Fibroblast of skin of right biceps (primary cell): ENCODE results near the gene NCOA1.
"Not testable (repeated sequence)": the region's sequence is repeated elsewhere in the genome, so short reads cannot be mapped to it uniquely, and the experiment has no call there.

Source experiments
- DNase-seq: peaks from one replicate; pipeline ENCODE4 v3.0.0-alpha.2; 2013

The NCOA1 gene

DNA sequence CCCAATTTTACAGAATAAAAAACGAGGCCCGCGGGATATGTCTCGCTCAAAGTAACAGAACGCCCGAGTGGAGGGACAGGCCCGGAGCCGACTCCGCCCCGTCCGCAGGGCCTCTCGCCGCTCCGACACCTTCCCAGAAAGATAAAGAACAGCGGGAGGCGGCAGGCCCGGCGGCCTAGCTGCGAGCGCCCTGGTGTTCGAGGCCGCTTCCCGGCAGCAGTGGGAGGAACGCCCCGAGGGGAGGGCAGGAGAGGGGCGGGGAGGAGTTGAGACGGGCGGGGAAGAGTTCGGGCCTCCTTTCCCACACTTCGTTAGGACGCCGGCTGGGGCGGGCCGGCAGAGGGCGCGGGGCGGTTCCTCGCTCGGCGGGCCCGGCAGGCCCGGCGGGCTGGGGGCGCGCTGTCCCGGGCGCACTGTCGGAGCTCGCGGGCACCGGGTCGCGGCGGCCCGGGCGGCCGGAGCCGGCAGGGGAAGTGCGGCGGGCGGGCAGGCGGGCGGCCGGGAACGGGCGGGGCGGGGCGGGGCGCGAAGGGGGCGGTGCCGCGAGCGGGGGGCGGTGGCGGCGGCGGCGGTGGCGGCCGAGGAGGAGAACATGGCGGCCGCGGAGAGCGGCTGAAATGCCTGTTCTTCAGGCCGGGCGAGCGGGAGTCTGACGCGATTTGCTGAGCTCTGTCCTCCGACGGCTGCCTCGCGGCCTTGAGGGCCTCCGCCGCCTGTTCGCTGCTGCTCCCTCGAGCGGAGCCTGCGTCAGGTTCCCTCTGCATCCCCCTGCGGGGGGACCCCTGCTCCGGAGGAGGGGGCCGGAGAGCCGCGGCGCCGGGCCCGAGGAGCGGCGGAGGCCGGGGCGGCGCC is at the start of gene NCOA1:
NCOA1 (plus strand) TSS at position 565 of the 852 bp plus-strand sequence. CDS start 167,424 bp downstream, outside the sequence.
- DNase-seq: peak; percentile 91

DNA sequence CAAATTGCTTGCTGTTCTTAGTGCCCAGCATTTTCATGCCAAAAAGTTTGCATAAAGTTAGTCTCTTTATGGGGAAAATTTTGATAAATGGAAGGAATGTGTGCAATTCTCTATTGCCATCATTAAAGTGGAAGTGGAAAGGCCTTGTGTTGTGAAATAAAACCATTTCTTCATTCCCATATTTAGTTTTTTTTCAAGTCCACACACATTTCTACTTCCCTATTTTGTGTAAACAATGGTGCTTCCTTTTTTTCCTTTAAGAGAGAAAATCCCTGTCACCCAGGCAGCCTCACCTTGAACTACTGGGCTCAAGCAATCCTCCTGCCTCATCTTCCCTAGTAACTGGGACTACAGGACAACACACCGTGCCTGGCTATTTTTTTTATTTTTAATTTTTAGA is 42.3 kb upstream of the NCOA1 start:
- DNase-seq: no peak

DNA sequence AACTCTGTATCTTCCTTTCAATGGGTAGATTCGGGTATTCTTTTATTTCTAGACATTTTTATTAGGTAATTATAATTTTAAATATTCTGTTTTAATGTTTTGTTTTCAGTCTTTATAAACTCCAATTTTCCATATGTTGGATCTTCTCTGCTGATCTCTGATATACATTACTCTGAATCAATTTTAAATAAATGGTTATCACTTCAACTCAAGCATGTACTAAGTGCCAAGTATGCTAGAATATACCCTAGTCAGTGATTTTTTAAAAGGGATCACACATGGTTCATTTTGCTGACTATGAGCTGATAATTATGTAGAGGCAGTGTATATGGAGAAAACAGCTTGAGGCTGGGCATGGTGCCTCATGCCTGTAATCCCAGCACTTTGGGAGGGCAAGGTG is 41.7 kb upstream of the NCOA1 start:
- no peak for DNase-seq

DNA sequence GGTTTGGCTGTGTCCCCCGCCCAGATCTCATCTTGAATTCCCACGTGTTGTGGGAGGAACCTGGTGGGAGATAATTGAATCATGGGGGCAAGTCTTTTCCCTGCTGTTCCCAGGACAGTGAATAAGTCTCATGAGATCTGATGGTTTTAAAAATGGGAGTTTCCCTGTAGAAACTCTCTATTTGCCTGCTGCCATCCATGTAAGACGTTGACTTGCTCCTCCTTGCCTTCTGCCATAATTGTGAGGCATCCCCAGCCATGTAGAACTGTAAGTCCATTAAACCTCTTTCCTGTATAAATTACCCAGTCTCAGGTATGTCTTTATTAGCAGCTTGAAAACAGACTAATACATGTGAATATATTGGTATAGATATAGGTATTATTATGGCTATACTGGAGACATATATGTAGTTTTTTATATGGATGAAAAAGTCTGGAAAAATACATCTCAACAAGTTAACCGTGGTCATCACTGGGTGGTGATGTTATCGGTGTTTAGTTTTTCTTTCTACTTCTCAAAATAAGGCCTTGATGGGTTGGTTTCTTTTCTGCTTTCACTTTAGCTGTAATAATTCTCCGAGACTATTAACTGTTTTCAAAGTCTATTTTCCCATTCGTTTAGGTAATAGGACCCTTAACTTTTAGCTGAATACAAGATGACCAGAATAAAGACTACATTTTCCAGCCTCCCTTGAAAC is 39.1 kb upstream of the NCOA1 start:
- DNase-seq: no peak

DNA sequence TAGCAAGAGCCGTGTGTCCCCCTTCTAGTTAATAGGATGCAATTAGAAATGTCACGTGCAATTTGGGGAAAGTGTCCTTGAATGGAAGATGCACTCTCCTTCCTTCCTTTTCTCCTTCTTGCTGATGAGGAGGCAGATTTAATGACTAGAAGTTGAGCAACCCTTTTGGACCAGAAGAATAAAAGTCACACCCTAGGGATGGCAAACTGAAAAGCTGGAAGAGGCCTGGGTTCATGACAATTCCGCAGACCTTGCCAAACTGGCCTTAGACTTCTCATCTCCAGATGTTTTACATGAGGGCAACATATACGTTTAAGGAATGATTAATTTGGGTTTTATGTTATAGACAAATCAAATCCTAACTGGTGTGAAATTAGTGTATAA is 38.6 kb upstream of the NCOA1 start:
- no peak for DNase-seq

DNA sequence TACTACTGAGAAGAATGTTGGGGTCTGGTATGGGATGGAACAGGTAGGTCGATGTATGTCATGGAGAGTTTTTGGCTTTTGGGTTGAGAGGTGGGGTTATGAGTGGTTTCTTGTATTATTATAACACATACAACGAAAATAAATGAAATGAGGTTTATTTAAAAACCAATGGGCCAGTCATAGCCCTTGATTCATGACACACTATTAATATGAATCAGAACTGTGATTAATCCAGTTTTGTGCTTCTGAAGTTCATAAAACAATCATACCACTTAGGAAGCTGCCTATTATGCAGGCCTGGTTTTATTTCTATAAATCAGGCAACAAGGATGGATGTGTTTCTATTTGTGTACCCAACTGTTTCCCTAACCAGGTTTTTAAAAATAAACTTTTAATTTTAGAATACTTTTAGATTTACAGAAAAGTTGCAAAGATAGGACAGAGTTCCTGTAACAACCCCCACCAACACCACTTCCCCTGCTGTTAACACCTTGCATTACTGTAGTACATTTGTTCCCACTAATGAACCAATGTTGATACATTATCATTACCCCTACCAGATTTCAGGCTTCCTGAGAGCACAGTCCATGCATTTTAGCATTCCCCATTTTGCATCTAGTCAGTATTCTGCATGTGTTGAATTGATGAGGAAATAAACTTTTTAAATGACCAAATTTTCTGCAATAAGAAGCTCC is 37.5 kb upstream of the NCOA1 start:
- DNase-seq: no peak

DNA sequence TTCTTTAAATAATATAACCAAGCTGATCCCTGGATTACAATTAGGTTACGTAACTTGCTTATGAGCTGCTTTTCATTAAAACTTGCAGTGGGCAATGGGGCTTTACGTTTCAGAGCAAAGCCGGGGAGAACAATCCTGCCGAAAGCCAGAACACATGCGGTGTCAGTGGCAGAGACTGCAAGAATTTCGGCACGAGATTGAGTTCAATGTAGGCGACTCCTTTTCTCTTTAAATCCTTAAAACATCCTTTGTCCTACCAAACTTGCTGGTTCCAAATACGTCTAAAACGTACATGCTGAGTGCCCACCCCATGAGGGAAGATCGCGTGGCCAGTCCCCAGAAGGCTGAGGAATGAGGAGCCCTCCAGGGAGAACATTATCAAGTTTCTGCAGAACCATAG is 36.8 kb upstream of the NCOA1 start:
- DNase-seq: peak; percentile 66

DNA sequence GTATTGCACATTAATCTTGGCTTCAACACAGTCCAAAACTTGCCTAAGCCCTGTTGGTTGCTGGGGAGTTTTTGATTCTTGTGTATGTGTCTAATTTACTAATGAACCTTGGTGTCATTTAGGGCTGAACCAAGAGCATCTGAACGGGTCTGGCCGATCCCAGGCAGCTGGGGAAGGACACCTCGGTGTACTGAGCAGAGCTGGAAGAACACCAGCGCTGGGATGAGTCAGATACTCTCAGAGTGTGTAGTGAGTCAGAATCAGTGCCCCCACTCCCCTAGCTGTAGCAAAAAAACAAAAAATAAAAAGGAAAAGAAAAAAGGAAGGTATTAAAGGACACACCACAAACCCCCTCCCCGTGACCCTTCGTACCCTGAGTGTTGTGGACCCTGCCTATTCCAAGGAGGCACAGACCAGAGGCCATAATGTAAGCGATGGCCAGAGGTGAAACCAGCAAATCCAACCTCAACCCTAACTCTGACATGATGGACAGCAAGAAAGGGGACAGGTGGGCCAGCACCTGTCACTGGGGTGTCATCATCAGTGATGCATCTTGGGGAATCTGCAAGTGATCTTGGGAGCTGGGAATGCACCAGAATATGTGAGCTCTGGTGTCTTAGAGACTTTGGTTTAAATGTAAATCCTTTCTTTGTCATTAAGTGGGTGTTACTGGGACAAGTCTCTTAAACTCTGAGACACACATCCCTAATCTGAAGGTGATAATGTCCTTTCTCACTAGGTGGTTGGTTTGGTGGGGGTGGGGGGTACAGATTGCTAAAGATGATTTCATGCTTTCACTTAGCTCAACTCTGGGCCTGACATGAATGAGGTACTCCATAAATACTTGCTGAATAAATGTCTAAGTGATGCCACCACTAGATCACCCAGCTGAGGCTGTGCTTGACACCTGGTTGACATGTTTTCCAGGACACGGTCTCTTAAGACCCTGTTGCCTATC is 34.2 kb upstream of the NCOA1 start:
- DNase-seq: peak; percentile 84

DNA sequence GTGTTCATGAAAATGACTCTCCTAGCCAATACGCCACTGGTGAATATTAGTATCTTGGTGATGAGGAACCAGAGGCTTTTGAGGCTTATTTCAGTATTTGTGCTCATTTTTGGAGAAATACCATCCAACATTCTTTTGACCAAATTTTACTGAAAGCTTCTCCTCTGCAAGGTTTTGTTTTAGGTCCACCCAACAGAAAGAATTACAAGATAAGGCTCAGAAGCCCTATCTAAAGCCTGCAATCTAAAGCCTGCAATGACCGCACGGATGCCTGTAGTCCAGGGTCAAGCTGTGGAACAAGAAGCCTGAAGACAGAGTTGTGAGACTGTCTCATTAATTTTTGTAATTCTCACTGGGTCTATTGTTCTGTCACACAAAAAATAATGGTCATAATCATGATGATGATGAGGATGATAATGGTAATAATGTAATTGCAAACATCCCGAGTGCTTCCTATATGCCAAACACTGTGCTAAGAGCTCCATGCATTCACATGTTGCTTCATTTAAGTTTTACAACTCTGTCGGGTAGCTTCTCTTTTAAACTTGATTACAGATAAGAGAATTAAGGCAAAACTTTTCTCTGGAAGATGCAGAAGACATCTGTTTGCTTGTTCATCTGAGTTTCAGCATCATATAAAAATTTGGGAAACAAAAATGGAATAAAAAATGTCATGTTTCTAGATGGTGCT is 33.2 kb upstream of the NCOA1 start:
- no peak for DNase-seq

DNA sequence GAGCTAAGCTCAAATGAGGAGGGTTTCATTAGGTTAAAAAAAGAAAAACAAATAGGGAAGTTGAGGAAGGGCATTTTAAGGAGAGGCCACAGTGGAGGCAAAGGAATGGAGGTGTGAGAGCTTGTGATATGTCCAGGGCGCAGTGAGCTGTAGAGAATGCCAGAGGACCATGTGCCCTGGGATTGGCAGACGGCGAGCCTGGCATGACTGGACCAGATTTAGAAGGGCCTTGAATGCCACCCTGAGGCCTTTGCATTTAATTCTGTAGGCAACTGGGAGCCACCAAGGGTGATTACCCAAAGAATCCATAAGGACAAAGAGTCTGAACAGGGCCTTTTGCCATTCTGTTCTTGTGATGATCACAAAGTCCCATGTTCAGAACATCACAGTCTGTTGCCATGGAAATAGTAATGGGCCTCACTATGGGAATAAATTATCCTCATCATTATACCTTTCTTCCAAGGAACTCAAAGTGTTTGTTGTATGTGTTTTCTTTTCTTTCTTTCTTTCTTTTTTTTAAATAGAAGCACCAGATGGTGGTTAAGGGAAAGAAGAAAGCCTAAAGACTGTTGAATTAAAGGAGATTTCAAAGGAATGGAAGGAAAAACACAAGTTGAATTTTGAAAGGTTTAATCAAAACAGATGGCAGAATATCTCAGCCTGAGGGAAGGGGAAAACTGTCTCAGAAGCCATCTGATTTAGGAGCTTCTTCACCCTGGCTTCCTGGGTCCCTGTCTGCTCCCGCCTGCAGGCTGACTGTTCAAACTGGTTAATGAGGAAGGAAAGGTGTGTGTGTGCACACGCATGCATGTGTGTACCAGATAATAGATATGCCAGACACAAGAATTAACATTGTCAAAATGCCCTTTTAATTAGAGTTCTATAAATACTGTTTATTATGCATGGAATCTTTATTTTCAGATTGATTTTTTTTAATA is 31.6 kb upstream of the NCOA1 start:
- DNase-seq: no peak

DNA sequence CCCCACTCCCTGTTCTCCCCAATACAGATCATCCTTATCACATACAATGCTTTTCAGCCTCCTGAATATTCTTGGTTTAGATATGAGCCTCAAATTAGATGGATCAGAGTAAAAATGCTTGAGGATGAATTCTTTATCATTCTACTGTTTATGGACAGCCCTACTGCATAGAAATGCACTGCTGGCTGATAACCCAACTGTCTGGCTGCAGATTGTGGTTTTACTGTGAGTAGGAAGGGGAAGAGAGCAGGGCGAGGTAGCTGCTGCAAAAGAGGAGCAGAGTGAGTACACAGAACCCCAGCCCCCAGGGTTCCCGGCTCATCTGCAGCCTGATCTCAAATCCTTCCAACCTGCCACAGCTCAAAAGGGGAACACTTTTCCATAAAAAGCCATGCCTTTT is 29.4 kb upstream of the NCOA1 start:
- DNase-seq: no peak

DNA sequence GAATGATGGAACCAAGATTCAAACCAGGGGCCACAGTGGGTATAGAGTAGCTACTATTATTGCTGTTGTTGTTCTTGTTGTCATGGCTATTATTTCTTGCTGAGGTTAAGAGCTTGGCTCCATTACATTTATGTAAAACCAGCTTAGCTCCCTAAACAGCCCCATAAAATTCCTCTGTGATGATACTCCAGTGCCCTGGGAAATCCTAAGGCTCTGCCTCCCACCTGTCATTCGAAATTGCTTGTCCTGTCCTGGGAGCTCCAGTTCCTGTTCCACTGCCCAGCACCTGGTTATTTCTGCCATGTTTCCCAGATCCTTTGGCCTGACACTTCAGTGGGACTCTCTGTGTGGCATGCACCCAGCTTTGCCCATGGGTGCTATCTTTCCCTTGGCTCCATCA is 27.8 kb upstream of the NCOA1 start:
- DNase-seq: no peak

DNA sequence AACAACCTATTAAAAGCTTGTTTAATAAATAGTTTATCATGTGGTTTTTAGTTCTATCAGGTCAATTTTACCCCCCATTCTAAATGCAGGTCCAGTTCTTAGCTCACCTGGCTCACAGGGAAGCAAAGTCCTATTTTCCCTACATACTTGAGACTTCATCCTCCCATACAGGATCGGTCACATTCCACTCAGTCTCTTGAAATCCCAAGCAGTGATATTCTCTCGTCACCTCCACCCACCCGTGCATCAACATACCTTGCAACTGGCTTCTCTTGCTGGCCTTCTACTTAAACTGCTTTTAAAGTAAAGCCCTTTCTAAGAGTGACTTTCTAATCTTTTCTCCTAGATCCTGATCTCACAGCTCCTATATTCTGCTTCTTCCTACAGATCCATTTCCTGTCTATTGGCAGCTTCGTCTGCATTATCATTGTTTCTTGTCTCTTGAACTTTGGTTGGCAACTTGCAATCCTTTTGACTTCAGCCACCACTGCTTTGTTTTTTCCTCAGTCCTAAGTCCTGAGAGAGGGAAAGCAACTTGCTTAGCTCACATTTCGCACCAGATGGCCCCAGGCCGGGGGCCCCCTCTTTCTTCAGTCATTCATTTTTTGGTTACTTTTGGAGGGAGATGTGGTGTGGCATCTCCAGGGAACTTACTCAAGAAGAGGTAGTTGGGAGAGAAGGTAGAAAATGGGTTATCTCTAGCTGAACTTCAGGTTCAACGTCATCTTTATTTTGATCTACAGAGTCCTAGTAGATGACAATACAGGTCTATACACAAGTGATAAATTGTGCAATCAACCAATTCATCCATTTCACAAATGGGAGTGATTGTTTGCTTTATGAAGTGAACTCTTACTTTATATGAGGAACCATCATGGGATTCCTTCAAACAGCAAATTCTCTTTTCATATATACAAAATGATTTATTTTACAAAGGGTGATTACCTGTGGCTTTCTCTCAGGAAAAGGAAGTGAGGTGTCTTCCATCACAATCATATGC is 23.9 kb upstream of the NCOA1 start:
- DNase-seq: no peak

DNA sequence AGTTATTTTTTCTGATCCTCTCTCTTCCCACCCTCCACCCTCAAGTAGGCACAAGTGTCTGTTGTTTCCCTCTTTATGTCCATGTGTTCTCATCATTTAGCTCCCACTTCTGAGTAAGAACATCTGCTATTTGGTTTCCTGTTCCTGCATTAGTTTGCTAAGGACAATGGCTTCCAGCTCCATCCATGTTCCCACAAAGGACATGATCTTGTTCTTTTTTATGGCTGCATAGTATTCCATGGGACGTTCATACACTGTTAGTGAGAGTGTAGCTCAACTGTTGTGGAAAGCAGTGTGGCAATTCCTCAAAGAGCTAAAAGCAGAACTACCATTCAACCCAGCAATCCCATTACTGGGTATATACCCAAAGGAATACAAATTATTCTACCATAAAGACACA is 22.6 kb upstream of the NCOA1 start:
- not testable (repeated sequence) for DNase-seq

DNA sequence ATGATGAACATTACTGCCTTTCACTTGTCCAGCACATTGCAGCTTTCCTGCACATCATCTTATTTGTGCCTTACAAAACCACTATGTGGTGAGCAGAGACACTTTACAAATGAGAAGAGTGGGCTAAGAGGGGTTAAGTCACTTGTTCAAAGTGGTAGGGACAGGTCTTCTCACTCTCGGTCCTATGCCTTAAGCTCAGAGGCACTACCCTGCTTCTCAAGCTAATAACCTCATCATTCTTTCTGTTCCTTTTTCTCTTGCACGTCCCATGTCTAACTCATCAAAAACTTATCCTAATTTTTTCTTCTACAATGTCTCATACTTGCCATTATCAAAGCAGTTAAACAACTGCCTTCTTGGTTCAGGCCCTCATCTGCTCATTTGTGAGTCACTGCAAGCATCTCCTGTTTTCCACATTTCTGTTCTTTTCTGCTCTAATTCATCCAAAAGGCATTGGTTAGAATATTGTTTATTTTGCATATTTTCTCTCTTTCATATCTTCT is 21.9 kb upstream of the NCOA1 start:
- DNase-seq: no peak

DNA sequence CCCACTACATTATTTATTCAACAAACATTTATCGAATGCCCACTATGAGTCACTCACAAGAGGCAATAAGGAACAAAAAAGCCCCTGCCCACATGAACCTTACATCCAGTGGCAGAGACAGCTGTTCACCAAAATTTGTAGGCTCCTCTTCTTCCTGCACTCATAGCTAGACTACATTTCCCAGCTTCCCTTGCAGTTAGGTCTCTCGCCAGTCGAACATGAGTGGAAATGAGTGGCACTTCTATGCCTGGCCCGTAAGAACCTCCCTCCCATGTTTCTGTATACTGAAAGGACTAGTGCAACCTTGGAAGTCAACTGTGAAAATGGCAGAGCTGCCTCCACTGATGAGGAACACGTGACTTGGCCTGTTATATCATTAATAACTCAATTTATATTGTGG is 19.4 kb upstream of the NCOA1 start:
- no peak for DNase-seq

DNA sequence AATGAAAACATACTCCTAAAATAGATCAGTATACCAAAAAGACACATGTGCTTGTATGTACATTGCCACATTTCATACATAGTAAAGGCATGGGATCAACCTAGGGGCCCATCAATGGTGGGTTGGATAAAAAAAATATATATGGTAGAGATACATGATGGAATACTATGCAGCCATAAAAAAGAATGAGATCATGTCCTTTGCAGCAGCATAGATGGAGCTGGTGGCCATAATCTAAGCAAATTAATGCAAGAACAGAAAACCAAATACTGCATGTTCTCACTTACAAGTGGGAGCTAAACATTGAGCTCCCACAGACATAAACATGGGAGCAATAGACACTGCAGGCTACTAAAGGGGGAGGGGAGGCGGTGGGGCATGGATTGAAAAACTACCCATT is 18.6 kb upstream of the NCOA1 start:
- no peak for DNase-seq

DNA sequence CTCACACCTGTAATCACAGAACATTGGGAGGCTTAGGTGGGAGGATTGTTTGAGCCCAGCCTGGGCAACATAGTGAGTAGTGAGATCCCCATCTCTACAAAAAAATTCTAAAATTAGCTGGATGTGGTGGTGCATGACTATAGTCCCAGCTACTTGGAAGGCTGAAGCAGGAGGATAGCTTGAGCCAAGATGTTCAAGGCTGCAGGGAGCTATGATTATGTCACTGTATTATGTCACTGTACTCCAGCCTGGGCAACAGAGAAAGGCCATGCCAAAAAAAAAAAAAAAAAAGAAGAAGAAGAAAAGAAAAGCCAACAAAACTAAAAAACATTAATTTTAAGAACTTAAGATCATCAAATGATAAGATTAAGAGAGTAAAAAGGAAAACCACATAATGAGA is 17.4 kb upstream of the NCOA1 start:
- no peak for DNase-seq

DNA sequence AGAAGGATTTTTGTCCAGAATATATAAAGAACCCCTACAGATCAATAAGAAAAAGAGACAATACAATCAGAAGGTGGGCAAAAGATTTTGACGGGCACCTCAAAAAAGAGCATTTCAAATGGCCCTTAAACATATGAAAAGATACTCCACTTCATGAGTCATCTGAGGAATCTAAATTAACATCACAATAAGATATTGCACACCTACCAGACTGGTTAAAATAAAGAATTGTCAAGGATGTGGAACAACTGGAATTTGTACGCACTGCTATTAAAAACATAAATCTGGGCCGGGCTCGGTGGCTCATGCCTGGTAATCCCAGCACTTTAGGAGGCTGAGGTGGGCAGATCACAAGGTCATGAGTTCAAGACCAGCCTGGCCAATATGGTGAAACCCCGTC is 17.0 kb upstream of the NCOA1 start:
- no peak for DNase-seq
